ENCODE data around the gene RIC8B.

Gene RIC8B

DNA sequence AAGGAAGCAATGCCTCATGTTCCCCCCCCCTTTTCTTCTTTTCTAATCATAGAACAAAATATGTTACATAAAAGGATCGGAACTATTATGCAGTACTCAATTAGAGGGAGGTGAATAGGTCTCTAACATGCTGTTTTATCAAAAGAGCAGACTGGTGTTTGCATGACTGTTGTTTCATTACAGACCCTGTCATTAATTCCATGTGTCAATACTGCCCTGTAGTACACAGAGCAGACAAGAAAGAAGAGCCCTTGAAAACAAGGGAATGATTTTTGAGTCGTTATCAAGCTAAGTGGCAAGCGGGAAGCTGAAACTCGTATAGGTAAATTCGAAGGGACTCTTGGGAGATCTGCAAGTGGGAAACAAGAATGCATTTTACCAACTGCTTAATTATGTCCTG, 104.3 kb downstream of the RIC8B start:
- DNase-seq = no peak

DNA sequence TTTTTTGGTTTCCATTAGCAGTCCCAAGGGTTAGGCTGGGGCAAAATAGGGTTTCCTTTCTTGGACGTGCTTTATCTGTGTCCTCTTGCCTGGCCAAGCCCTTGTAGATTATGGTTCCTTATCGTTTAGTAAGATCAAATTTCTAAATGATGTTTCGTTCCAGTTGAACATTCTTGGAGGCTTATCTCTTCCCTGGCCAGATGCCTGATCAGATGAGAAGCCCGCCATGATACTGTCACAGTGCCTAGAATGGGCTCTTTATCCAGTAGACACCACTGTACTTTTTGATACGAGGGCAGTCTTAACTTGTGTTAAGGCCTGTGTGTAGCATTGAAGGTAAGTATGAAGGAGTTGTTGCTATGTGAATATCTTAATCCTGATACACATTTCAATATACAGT, 105.1 kb downstream of the RIC8B start:
- no peak for DNase-seq

DNA sequence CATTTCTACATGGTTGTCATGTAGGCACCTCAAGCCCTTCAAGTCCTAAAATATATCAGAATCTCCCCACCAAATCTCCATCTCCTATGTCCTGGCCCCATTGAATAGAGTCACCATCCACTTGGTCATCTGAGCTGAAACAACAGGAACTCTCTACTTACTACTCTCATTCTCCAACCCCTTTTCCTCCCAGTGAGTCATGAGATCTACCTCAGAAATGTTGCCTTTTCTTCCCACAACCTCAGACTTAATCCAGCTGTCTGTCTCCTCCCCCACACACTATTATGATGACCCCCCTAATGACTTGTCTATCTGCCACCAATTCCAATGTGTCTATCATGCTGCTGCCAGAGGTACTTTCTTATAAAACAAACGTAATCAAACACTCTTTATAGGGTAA, 108.9 kb downstream of the RIC8B start:
- DNase-seq = no peak

DNA sequence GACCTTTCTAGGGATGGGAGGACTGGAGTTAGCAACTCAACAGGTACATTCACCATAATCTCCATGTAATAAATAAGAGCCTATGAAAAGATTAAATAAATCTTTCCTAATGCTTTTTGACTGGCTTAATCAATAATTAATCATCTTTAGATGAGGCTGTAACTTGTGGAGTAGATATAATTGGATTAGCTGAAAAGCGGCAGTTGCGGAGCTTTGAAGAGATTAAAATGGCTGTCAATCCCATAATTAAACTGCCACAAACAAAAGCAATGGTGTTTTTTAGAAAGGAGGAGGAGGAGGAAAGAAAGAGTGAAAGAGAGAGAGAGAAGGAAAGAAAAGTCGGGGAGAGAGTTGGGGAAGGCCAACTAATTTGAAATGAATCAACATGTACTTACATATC, 110.5 kb downstream of the RIC8B start:
- no peak for DNase-seq

DNA sequence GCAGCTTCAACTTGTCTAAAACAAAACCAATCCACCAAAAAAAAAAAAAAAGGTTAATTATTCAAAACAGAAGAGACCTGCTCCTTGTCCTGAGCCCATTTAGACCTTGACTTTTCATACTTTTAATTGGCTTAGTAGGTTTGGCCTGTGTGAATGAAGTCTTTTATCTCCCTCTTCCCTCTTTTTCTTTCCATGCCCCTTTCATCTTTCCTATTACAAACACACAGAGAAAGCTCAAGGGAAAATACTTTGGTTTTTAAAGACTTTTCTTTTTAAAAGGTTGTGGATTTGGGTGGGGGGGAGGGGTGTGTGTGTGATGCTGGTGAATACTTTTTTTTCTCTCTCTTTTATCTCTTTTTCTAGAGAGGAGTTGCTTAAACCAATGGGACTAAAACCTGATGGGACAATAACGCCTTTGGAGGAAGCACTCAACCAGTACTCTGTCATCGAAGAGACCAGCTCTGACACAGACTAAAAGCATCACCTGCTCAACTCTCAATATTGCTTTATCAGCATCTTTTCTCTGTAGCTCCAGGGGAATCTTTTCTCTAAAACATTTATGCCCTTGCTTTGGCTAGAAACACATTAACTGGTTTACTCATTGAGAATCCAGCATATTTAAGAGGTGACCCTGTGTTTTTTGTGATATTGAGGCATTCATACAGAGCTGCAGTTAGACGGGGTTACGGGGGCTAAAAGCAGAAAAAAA, 111.2 kb downstream of the RIC8B start:
- DNase-seq = no peak

DNA sequence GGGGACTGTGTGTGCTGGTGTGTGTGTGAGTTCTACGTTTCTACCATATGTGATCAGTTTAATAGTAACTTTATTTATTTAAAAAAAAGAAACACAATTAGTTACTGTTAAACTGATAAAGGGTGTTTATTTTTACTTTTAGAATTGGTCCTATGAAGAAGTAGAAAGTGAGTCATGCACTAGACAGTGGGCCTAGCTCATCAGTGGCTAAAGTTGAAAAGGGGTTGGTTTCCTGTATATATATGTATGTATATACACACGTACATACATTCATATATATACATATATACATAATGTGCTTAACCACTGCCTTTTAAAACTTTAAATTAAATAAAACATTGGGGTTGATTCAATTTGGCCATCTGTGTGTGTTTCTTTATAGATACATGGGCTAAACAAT, 112.5 kb downstream of the RIC8B start:
- DNase-seq = no peak

DNA sequence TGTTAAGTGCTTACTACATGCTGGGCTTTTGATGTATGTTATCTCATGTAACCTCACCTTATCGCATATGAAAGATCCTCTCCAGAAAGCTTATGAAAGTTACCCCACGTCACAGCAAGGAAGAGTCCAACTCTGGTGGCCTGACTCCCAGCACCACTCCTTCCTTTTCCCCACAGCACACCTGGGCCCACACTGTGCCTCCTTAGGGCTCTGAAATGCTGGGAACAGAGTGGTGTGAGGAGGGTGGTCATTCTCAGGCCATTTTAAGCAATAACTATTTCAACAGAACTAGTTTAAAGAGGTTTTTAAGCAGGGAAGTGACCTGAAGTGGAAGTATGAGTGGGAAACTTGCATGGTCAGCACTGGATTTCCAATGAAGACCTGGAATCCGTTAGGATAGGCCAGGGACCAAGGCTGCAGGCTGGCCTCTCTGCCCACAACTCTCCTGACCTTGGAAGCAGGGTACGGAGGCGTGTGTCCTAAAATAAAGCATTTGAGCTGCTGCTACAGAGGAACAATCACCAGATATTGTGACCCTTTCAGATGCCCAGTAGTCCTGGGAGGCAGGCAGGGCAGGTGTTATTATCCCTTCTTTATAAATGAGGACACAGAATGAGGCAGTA, 114.0 kb downstream of the RIC8B start:
- DNase-seq = no peak

DNA sequence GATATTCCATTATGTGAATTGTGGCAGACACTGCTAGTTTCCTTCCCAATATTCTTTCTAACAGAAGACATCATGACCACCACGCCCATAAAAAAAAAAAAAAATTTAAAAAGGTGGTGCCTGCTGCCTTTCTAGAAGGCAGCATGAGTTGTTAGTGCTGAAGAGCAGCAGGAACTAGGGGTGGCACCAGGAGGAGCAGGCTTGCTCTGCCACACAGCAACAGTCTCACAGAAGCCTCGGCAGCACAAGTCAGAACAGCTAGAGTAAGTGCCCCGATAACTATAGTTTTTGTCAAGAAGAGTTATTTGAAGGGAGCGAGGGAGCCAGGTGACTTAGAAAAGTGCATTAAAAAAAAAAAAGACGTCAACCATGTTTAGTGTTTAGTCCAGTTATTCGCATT, 114.8 kb downstream of the RIC8B start:
- no peak for DNase-seq

DNA sequence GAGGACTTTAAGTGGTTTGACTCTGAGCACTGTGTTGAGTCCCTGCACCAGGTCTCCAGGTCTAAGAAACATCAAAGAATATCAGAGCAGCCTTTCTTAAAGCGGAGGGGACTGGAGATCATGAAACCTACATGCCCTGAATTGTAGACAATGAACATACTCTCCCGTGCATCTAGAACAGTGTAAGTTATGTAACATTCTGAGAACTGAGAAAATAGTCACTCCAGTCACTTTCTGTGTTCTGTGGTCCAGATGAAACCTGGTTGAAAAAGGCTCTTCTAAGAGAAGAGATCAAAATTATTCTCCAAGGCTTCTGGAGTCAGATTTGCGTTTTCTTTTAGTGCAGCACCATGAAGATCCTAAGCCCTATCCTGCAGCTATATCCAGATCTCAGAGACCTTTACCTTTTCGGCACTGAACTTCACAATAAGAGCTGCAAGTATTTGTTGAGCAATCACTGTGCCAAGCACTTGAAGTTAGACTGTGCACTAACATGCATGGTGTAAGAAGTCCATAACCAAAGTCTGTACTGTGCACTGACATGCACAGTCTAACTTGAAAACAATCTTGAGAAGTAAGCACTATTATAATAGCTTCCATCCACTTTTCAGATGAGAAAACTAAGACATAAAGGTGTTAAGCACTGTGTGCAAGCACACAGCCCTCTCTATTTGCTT, 115.6 kb downstream of the RIC8B start:
- DNase-seq = no peak

DNA sequence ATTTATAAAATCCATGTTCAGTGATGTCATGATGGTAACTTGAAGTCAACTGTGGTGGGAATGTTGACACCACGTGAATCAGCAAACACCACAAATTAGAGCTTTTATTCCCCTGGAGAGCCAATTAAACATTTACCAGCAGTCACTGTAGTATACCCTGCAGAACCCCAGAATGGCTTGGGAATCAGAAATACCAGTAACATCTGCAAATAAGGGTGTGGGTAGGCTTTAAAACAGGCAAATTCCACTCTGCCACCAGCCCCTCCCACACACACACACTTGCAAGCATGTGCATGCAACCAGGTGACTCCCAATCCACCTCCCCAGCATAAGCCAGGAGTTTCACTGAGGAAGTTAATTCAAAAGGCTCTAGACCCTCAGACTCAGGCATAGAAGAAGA, 117.6 kb downstream of the RIC8B start:
- no peak for DNase-seq

DNA sequence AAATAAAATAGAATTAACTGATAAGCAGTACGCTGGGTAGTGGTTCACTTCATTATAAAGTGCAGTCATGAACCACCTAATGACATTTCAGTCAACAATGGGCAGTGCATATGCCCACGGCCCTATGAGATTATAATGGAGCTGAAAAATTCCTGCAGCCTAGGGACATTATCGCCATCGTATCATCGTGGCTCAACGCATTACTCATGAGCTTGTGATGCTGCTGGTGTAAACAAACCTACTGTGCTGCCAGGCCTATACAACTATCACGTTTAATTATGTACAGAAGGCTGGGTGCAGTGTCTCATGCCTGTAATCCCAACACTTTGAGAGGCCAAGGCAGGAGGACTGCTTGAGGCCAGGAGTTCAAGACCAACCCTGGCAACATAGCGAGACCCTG, 119.0 kb downstream of the RIC8B start:
- DNase-seq = no peak

DNA sequence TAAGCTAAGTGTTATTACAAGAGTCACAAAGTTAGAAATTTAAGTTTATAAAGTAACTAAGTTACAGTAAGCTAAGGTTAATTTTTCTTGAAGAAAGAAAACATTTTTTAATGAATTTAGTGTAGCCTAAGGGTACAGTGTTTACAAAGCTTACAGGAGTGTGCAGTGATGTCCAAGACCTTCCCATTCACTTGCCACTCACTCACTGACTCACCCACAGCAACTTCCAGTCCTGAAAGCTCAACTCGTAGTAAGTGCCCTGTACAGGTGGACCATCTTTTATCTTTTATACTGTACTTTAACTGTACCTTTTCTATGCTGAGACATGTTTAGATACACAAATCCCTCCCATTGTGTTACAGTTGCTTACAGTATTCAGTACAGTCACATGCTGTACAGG, 120.3 kb downstream of the RIC8B start:
- DNase-seq = no peak

DNA sequence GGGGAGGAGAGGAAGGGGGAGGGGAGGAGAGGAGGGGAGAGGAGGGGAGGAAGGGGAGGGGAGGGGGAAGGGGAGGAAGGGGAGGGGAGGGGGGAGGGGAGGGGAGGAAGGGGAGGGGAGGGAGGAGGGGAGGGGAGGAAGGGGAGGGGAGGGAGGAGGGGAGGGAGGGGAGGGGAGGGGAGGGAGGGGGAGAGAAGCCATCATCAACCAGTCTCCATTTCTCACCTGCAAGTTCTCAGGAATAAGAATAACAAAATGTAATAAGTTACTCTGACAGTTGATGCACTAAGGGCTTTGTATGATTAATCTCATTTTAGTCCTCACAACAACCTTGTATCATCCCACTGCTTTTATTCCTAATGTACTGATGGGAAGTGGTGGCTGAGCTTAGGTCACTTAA, 122.1 kb downstream of the RIC8B start:
- no peak for DNase-seq

DNA sequence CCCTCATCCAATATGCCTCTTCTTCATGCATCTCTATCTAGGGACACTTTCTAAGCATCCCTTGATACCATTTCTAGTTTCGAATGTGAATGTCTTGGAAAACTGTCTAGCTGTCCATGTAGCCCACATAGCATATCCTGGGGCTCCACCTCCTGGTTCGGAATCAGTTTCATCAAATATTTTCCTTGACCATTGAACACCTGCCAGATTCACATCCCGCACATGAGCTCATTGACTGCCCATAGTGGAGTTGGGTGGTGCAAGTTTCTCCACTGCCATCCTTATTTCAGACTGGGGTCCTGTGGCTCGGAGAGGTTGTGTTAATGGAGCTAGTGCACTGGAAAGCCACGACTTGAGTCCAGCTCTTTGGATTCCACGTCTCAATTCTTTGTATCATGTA, 122.6 kb downstream of the RIC8B start:
- DNase-seq = no peak

DNA sequence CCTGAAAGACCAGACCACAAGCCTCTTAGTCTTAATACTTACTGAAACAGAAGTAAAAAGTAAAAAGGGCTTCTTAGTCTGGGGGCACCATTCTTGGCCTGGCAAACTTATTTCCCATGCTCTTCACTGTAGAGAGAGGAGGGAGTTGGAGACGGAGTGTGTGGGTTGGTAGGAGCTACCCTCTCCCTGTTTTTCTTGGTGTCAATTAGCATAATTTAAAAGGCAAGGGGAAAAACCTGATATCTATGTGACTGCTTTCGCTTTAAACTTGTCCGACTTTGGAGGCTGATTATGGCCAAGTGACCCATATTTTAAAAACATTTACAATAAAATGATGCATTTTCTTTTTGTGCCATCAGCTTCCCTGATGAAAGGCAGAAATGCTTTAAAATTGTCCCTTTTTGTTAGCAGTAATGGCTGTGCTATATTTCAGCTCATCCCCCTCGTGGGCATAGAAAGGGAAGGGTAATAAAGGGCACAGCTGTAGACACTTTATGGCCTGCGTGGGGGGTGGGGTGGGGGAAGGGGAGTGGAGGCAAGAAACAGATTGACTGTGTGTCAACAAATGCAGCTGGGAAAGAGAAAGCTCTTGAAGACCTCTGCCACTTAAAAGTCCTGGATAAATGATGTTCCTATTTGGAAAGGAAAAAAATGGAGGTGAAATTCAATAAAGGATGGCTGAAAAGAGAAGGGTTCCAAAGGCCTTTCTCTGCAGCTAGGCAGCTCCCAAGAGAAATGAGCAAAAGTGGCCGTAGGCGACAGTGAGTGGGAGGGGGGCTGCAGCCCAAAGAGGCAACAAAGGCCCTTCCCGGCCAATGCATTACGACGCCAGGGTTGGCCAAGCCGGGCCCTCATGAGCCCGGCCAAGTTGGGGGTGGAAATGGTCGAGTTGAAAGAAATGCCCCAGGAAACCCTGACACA, 123.8 kb downstream of the RIC8B start:
- DNase-seq = no peak

DNA sequence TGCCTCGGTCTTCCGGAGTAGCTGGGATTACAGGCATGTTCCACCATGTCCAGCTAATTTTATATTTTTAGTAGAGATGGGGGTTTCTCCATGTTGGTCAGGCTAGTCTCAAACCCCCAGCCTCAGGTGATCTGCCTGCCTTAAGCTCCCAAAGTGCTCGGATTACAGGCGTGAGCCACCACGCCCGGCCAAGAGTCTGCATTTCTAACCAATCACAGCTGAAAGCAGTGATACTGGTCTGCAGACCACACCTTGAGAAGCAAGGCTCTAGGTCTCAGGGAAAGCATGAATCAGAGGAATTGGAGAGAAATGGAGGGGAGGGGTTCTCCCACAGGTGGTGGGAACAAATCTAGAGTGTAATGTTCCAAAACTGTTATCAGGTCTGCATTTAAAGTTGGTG, 126.1 kb downstream of the RIC8B start:
- no peak for DNase-seq

DNA sequence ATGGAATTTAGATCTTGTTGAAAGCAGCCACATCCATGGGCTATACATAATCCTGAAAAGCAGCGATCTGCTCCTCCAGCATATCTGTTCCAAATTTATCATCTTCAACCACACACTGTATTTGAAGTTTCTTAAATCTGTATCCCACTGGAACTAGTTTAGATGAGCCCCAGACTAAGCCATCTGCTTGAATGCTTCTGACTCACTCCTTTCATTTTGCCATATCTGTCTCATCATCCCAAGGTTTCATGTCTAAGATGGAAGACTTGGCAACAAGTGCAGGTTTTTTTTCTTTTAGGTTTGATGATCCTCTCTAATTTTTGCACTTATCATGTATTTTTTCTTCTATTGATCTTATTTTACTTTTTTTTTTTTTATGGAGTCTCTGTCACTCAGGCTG, 126.8 kb downstream of the RIC8B start:
- DNase-seq = no peak

DNA sequence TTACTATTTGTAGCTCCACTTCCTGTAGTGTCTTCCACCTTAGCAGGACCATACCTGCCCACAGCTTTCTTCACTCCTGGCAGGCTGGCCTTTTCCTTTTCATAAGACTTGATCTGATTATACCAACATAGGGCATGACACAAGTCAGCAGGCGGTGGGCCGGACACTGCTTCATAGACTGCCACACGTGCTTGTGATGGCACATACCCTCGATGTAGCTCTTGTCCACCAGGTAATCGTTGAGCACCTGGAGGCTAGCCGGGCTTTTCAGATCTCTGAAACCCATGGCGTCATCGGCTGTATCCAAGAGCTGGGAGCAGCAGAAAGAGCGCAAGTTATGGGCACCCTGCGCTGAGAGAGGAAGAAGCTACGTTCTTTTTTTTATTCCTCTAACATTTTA, 127.6 kb downstream of the RIC8B start:
- DNase-seq = no peak

DNA sequence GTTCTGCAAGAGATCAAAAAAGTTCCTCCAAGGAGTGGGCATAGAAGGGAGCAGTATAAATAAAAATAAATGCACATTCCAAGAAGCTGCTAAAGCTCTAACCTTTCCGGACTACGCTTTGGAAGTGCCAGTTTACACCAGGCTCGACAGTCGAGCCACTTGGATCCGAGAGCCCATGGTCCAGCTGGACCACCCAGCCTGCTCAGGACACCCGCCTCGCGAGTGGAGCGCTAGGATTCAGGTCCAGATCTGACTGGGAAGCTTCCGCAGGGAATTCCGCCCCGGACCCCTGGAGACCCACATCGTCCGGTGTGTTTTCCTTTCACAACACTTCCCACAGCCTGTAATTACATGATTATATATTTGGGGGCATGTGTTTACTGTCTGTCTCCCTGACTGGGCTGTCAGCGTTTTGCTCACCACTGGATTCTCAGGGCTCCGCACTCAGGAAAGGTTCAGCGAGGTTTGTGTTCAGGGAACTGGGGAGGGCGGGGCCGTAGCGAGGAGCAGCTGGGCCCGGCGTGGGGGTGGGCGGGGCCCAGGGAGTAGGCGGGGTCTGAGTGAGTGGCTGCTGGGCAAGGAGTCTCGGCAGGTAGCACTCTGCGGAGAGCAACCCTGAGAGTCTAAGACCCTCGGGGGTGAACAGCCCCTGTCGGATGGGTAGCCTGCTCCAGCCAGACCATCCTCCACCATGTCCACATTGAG, 128.9 kb downstream of the RIC8B start:
- DNase-seq = peak; percentile 69

DNA sequence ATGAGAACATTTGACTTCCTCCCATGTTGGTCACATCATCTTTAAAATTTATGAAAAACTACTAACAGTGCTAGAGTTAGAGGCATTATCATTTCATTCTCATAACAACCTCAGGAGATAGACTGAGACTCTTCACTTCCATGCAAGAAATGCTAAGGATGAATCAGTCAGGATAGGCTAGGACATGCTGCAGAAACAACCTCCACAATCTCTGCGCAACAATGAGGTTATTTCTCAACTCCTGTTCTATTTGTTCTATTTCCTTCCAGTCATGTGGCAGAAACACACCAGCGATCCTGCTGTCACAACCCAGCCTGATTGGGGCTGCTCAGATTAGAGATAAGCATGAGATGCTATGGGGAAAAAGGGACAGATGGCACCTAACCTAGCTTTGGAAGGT, 132.2 kb downstream of the RIC8B start:
- no peak for DNase-seq

DNA sequence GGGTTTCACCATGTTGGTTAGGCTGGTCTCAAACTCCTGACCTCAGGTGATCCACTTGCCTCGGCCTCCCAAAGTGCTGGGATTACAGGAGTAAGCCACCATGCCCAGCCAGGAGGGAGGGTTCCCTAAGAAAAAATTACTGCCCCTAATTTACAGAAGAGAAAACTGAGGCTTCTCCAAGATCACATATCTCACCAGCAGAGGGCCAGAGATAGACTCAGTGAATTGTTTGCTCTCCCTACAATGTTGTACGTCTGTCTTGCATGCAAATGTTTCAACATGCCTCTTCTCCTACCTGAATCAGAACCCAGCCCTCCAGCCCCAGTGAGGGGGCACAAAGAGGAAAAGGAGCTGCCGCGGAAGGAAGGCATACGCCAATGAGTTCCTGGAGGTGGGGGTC, 132.9 kb downstream of the RIC8B start:
- no peak for DNase-seq

DNA sequence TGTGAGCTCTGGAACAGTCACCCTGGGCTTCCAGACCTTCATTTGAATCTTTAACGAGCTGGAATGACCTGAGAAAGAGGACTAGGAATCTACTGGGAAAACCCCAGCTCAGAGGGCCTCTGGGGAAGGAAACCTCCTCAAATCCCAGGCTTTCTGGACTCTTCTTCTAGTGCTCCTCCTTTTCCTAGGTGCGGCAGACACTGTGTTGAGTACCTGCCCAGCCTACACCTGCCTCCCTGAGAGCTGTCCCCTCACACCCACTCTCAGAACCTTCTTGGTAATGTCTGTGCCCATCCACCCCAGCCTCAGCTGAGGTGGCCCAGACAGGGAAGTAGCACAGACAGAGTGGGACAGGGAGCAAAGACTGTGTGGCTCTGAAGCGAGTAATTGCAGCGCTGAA, 133.4 kb downstream of the RIC8B start:
- DNase-seq = no peak

DNA sequence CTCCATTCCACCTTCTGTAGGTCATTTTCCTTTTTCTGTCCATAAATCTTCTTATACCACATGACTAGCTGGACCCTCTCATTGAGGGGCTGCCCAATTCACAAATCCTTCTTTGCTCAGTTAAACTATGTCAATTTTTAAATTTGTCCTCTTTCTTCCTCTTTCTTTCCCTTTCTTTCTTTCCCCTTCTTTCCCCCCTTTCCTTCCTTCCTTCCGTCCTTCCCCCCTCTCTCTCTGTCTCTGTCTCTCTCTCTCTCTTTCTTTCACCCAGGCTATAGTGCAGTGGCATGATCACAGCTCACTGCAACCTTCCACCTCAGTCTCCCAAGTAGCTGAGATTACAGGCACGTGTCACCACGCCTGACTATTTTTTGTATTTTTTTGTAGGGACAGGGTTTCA, 134.1 kb downstream of the RIC8B start:
- DNase-seq = no peak

Data from left hindlimb (tissue), 1 donor.